T-cell (primary cell): ENCODE data around the gene SYCE3. TPM values are rescaled to one million over a fixed set of nuclear protein-coding genes. Genes with fewer than 3 reads are reported as not detected.
"Not testable (repeated sequence)": the region's sequence is repeated elsewhere in the genome, so short reads cannot be mapped to it uniquely, and the experiment has no call there.

Experiments
- ATAC-seq, 4 experiments: fragments of 200-7000 bp in 3 of 4; fragments of 150-1000 bp in 1 of 4; cut with Tn5 transposase; replicated peaks in 1 of 4; 1 replicate in 3 of 4; 2 replicates in 1 of 4; pipeline ENCODE4 v1.10.0; 2021; ENCODE audit warnings: moderate library complexity in 3 of 4, mild to moderate bottlenecking in 2 of 4, moderate number of reproducible peaks in 1 of 4
- CTCF ChIA-PET, 2 donors: fragments of 300-600 bp; sonication (Branson Sonifier 250); formaldehyde crosslinking; loops; one replicate each; lab custom pipeline; 2022; ENCODE audit warnings: antibody characterized with exemption in 2 of 2; lab: Charles Lee
- POLR2A ChIA-PET, 2 donors: fragments of 300-600 bp; sonication (Branson Sonifier 250); formaldehyde crosslinking; loops; one replicate each; lab custom pipeline; 2022; ENCODE audit warnings: antibody characterized with exemption in 2 of 2; lab: Charles Lee
- DNase-seq, 35 experiments: peaks; one replicate each; pipeline versions ENCODE4 v3.0.0 to v3.0.0-alpha.2; 2013 to 2023
- H3K27ac ChIP-seq: one replicate; pipeline ENCODE4 v1.5.1; 2013; ENCODE audit warnings: low read length
- H3K27me3 ChIP-seq, 2 experiments: replicated peaks in 1 of 2; 1 replicate in 1 of 2; 2 replicates in 1 of 2; pipeline versions ENCODE4 v1.6.1 to v1.7.0; 2013; ENCODE audit warnings: low read length in 1 of 2, mixed read lengths in 1 of 2; ENCODE audit not compliant: control insufficient read depth in 2 of 2, insufficient read depth in 2 of 2; ENCODE audit errors: extremely low read depth in 1 of 2
- H3K36me3 ChIP-seq, 2 donors: 1 replicate in 1 of 2; 2 replicates in 1 of 2; pipeline versions ENCODE4 v1.6.1 to v1.7.0; 2013; ENCODE audit warnings: low read length in 1 of 2; ENCODE audit not compliant: control insufficient read depth in 2 of 2, insufficient read depth in 1 of 2; ENCODE audit errors: extremely low read depth in 1 of 2
- H3K4me1 ChIP-seq, 2 experiments: 1 replicate in 1 of 2; 2 replicates in 1 of 2; pipeline versions ENCODE4 v1.6.1 to v1.7.0; 2013; ENCODE audit warnings: low read length in 2 of 2, mixed read lengths in 1 of 2; ENCODE audit not compliant: insufficient read depth in 2 of 2, control insufficient read depth in 1 of 2; ENCODE audit errors: extremely low read depth in 1 of 2
- H3K4me3 ChIP-seq, 2 donors: 1 replicate in 1 of 2; 2 replicates in 1 of 2; pipeline versions ENCODE4 v1.5.1 to v1.7.0; 2013; ENCODE audit warnings: mild to moderate bottlenecking in 2 of 2, low read length in 1 of 2, moderate library complexity in 1 of 2; ENCODE audit not compliant: control insufficient read depth in 1 of 2; ENCODE audit errors: extremely low read depth in 1 of 2
- H3K9me3 ChIP-seq: 2 replicates; pipeline ENCODE4 v1.7.0; 2013
- H3K27ac Mint-ChIP-seq, 2 donors: one replicate each; pipeline ENCODE4 v1.8.0; 2020 to 2021; ENCODE audit warnings: mild to moderate bottlenecking in 2 of 2, mixed read lengths in 2 of 2
- H3K27me3 Mint-ChIP-seq, 2 donors: one replicate each; pipeline ENCODE4 v1.8.0; 2021 to 2022; ENCODE audit warnings: mixed read lengths in 2 of 2
- H3K36me3 Mint-ChIP-seq: one replicate; pipeline ENCODE4 v1.8.0; 2021; ENCODE audit warnings: mixed read lengths
- H3K4me1 Mint-ChIP-seq, 3 donors: one replicate each; pipeline ENCODE4 v1.8.0; 2020 to 2022; ENCODE audit warnings: mixed read lengths in 3 of 3, mild to moderate bottlenecking in 1 of 3
- H3K4me3 Mint-ChIP-seq, 3 donors: one replicate each; pipeline ENCODE4 v1.8.0; 2020 to 2022; ENCODE audit warnings: mild to moderate bottlenecking in 3 of 3, mixed read lengths in 3 of 3, moderate library complexity in 3 of 3
- H3K9me3 Mint-ChIP-seq, 3 donors: one replicate each; pipeline ENCODE4 v1.8.0; 2020 to 2022; ENCODE audit warnings: mixed read lengths in 3 of 3
- WGBS: methylation state at CpG from one replicate; pipeline ENCODE4 v1.1.5; 2013; ENCODE audit warnings: missing lambda C conversion rate; ENCODE audit not compliant: insufficient coverage; 5-methylcytosine and 5-hydroxymethylcytosine counted together
- total RNA-seq, 35 experiments: library from RNA in 6 of 35; stranded (reverse) in 6 of 35; fragments of 120-200 nt in 1 of 35; gene quantifications; one replicate each; pipeline versions ENCODE4 v1.2.1 to v1.2.4 and lab custom pipeline; 2013 to 2026

The SYCE3 gene
- total RNA-seq, 5 donors from 2014 or later (not counting 1 experiment from before 2014, with no cell fraction given): not detected

- 70% methylated on average over 2 of the region's 10 CpGs for WGBS
- H3K4me3 Mint-ChIP-seq: no peak overlapping the region
- Histone ChIP-seq H3K9me3 (no peaks in the 10 kb centered on the region), H3K4me1 (no peaks in the 10 kb centered on the region), H3K36me3 (no peaks in the 10 kb centered on the region), H3K4me3 (no peak overlapping the region), H3K27me3 (peaks cover 0 to 70% of the 10 kb centered on the region in 2 experiments), H3K27ac (no peak overlapping the region)
- no peak for ATAC-seq
- H3K9me3 Mint-ChIP-seq: no peaks in the 10 kb centered on the region
- POLR2A ChIA-PET: no interaction called here
- H3K36me3 Mint-ChIP-seq: no peaks in the 10 kb centered on the region
- H3K4me1 Mint-ChIP-seq: peaks cover 4 to 7% (median 6%) of the 10 kb centered on the region in 3 donors
- no peak for DNase-seq
- H3K27me3 Mint-ChIP-seq: peaks cover 25 to 49% of the 10 kb centered on the region in 2 donors
- CTCF ChIA-PET: no interaction called here
- no peak overlapping the region for H3K27ac Mint-ChIP-seq
These were observed 46.3 kb upstream of the SYCE3 start for GRCh38 chr22:50608996-50609395.

GRCh38 chr22:50608058-50608840 is 45.5 kb upstream of the SYCE3 start:
- POLR2A ChIA-PET, H3K36me3 Mint-ChIP-seq: not testable (repeated sequence)
- peaks cover 19 to 49% of the 10 kb centered on the region in 2 donors for H3K27me3 Mint-ChIP-seq

GRCh38 chr22:50607659-50608020 is 44.9 kb upstream of the SYCE3 start:
- WGBS: 56% methylated on average over 6 of the region's 6 CpGs

More at GRCh38 chr22:50608058-50608840, 45.5 kb upstream of the SYCE3 start:
- H3K27ac ChIP-seq, CTCF ChIA-PET, H3K9me3 ChIP-seq, H3K4me1 Mint-ChIP-seq, ATAC-seq, H3K27ac Mint-ChIP-seq, H3K36me3 ChIP-seq, H3K4me1 ChIP-seq, DNase-seq, H3K4me3 ChIP-seq, H3K9me3 Mint-ChIP-seq, H3K4me3 Mint-ChIP-seq: not testable (repeated sequence)
- H3K27me3 ChIP-seq: peaks cover 0 to 75% of the 10 kb centered on the region in 2 experiments
- WGBS: 78% methylated on average over 34 of the region's 39 CpGs

GRCh38 chr22:50606946-50607658 is 44.4 kb upstream of the SYCE3 start:
- Mint-ChIP-seq H3K36me3 (no peaks in the 10 kb centered on the region), H3K4me3 (no peak overlapping the region), H3K4me1 (peaks cover 2 to 6% (median 3%) of the 10 kb centered on the region in 3 donors), H3K27me3 (peaks cover 29 to 56% of the 10 kb centered on the region in 2 donors), H3K9me3 (no peaks in the 10 kb centered on the region), H3K27ac (no peak overlapping the region)
- Histone ChIP-seq H3K27ac (no peak overlapping the region), H3K36me3 (no peaks in the 10 kb centered on the region), H3K9me3 (no peaks in the 10 kb centered on the region), H3K4me1 (no peaks in the 10 kb centered on the region), H3K27me3 (peaks cover 8 to 77% of the 10 kb centered on the region in 2 experiments), H3K4me3 (no peak overlapping the region)
- POLR2A ChIA-PET: no interaction called here
- CTCF ChIA-PET: no interaction called here
- WGBS: 88% methylated on average over 16 of the region's 18 CpGs
- ATAC-seq (no peak), DNase-seq (no peak)

More at GRCh38 chr22:50607659-50608020, 44.9 kb upstream of the SYCE3 start:
- Histone ChIP-seq H3K36me3 (no peaks in the 10 kb centered on the region), H3K27me3 (peaks cover 5 to 76% of the 10 kb centered on the region in 2 experiments), H3K9me3 (no peaks in the 10 kb centered on the region), H3K4me3 (no peak overlapping the region), H3K4me1 (no peaks in the 10 kb centered on the region), H3K27ac (no peak overlapping the region)
- H3K27me3 Mint-ChIP-seq: peaks cover 23 to 54% of the 10 kb centered on the region in 2 donors
- H3K4me1 Mint-ChIP-seq: peaks cover 0 to 6% (median 4%) of the 10 kb centered on the region in 3 donors
- CTCF ChIA-PET: no interaction called here
- DNase-seq (no peak), ATAC-seq (no peak)
- no peaks in the 10 kb centered on the region for H3K36me3 Mint-ChIP-seq
- H3K27ac Mint-ChIP-seq: no peak overlapping the region
- POLR2A ChIA-PET: no interaction called here
- no peaks in the 10 kb centered on the region for H3K9me3 Mint-ChIP-seq
- no peak overlapping the region for H3K4me3 Mint-ChIP-seq

- Histone ChIP-seq H3K9me3 (no peaks in the 10 kb centered on the region), H3K27ac (no peak overlapping the region), H3K4me3 (no peak overlapping the region), H3K36me3 (no peaks in the 10 kb centered on the region), H3K4me1 (no peaks in the 10 kb centered on the region), H3K27me3 (peaks cover 10 to 79% of the 10 kb centered on the region in 2 experiments)
- CTCF ChIA-PET: interaction anchor here in 1 of 2 donors (0.5 kb wide), 1 partner anchor 354 kb away, joined by 3 read pairs; no protein-coding TSS in a partner anchor
- H3K27ac Mint-ChIP-seq: no peak overlapping the region
- no peaks in the 10 kb centered on the region for H3K9me3 Mint-ChIP-seq
- no peak for DNase-seq
- 78% methylated on average over 6 of the region's 19 CpGs for WGBS
- H3K27me3 Mint-ChIP-seq: peaks cover 35 to 62% of the 10 kb centered on the region in 2 donors
- ATAC-seq: peak in 1 of 4 experiments; percentile 64
- H3K4me1 Mint-ChIP-seq: peaks cover 5 to 12% (median 10%) of the 10 kb centered on the region in 3 donors
- POLR2A ChIA-PET: no interaction called here
- H3K4me3 Mint-ChIP-seq: no peak overlapping the region
- no peaks in the 10 kb centered on the region for H3K36me3 Mint-ChIP-seq
These were observed 43.6 kb upstream of the SYCE3 start for GRCh38 chr22:50606165-50606945.

- 78% methylated on average over 19 of the region's 20 CpGs for WGBS
- no peaks in the 10 kb centered on the region for H3K9me3 ChIP-seq
- ChIA-PET POLR2A (no interaction called here), CTCF (no interaction called here)
- Mint-ChIP-seq H3K36me3 (no peaks in the 10 kb centered on the region), H3K9me3 (no peaks in the 10 kb centered on the region), H3K27me3 (peaks cover 35 to 62% of the 10 kb centered on the region in 2 donors), H3K27ac (no peak overlapping the region), H3K4me1 (peaks cover 5 to 12% (median 10%) of the 10 kb centered on the region in 3 donors), H3K4me3 (no peak overlapping the region)
- H3K36me3 ChIP-seq: no peaks in the 10 kb centered on the region
- no peak for ATAC-seq
- peaks cover 0 to 4% of the 10 kb centered on the region in 2 experiments for H3K4me1 ChIP-seq
- no peak overlapping the region for H3K27ac ChIP-seq
- no peak for DNase-seq
- H3K27me3 ChIP-seq: peaks cover 10 to 78% of the 10 kb centered on the region in 2 experiments
- no peak overlapping the region for H3K4me3 ChIP-seq
These were observed 42.9 kb upstream of the SYCE3 start for GRCh38 chr22:50605613-50606074.
